Activated T-helper 9 cell treated with anti-CD3 and anti-CD28 coated beads, Interleukin-2, amount 50 U/mL, for 16 hours (primary cell): Measurements from ENCODE around the gene PRMT2.
"Not testable (repeated sequence)": the region's sequence is repeated elsewhere in the genome, so short reads cannot be mapped to it uniquely, and the experiment has no call there.

Experiments
- DNase-seq: peaks from one replicate; pipeline ENCODE4 v3.0.0-alpha.2; 2020; ENCODE audit warnings: low read depth

PRMT2 gene

GRCh38 chr21:46617267-46618051 lies 18.0 kb upstream of the PRMT2 start:
- no peak for DNase-seq

- no peak for DNase-seq
Observed at GRCh38 chr21:46618738-46619379, 16.6 kb upstream of the PRMT2 start.

GRCh38 chr21:46619846-46620245 lies 15.6 kb upstream of the PRMT2 start:
- no peak for DNase-seq

GRCh38 chr21:46620846-46621245 lies 14.6 kb upstream of the PRMT2 start:
- no peak for DNase-seq

GRCh38 chr21:46621457-46622182 lies 13.9 kb upstream of the PRMT2 start:
- no peak for DNase-seq

- no peak for DNase-seq
Observed at GRCh38 chr21:46622226-46622625, 13.2 kb upstream of the PRMT2 start.

- DNase-seq = no peak
Observed at GRCh38 chr21:46624050-46624449, 11.4 kb upstream of the PRMT2 start.

- no peak for DNase-seq
Observed at GRCh38 chr21:46625759-46626158, 9.7 kb upstream of the PRMT2 start.

GRCh38 chr21:46626536-46626935 lies 8.9 kb upstream of the PRMT2 start:
- DNase-seq = no peak

GRCh38 chr21:46626975-46627501 lies 8.4 kb upstream of the PRMT2 start:
- DNase-seq = no peak

GRCh38 chr21:46627726-46628125 lies 7.7 kb upstream of the PRMT2 start:
- DNase-seq = no peak

- DNase-seq = no peak
Observed at GRCh38 chr21:46628868-46629267, 6.6 kb upstream of the PRMT2 start.

- DNase-seq = not testable (repeated sequence)
Observed at GRCh38 chr21:46630915-46631314, 4.6 kb upstream of the PRMT2 start.

- DNase-seq = no peak
Observed at GRCh38 chr21:46633566-46633965, 1.9 kb upstream of the PRMT2 start.

- no peak for DNase-seq
Observed at GRCh38 chr21:46634427-46634826, 1.0 kb upstream of the PRMT2 start.

GRCh38 chr21:46634966-46635323 lies 529 bp upstream of the PRMT2 start:
- DNase-seq = no peak

GRCh38 chr21:46636181-46636512 lies 673 bp downstream of the PRMT2 start:
- DNase-seq = no peak

- DNase-seq = no peak
Observed at GRCh38 chr21:46636550-46637285, 1.2 kb downstream of the PRMT2 start.

- DNase-seq = no peak
Observed at GRCh38 chr21:46637952-46638746, 2.7 kb downstream of the PRMT2 start.

GRCh38 chr21:46639489-46640386 lies 4.3 kb downstream of the PRMT2 start:
- DNase-seq = no peak
